T follicular helper cell (primary cell): ENCODE data around the gene HAPSTR1.
"Not testable (repeated sequence)": the region's sequence is repeated elsewhere in the genome, so short reads cannot be mapped to it uniquely, and the experiment has no call there.

Experiments used
- DNase-seq: peaks from one replicate; pipeline ENCODE4 v3.0.0-alpha.2; 2020; ENCODE audit warnings: low read depth

Gene HAPSTR1

GRCh38 chr16:9072806-9073341 lies 18.6 kb upstream of the HAPSTR1 start:
- DNase-seq, result no peak

- no peak for DNase-seq
These were observed 16.0 kb upstream of the HAPSTR1 start for GRCh38 chr16:9075299-9076071.

GRCh38 chr16:9077091-9077809 lies 14.2 kb upstream of the HAPSTR1 start:
- no peak for DNase-seq

GRCh38 chr16:9078467-9079429 lies 12.7 kb upstream of the HAPSTR1 start:
- DNase-seq, result peak; percentile 5

GRCh38 chr16:9079430-9079812 lies 12.0 kb upstream of the HAPSTR1 start:
- no peak for DNase-seq

- no peak for DNase-seq
These were observed 10.3 kb upstream of the HAPSTR1 start for GRCh38 chr16:9081158-9081557.

GRCh38 chr16:9081843-9082242 lies 9.6 kb upstream of the HAPSTR1 start:
- no peak for DNase-seq

- no peak for DNase-seq
These were observed 9.0 kb upstream of the HAPSTR1 start for GRCh38 chr16:9082422-9082821.

- not testable (repeated sequence) for DNase-seq
These were observed 3.7 kb upstream of the HAPSTR1 start for GRCh38 chr16:9087733-9088132.

- no peak for DNase-seq
These were observed 2.6 kb upstream of the HAPSTR1 start for GRCh38 chr16:9088848-9089247.

GRCh38 chr16:9089660-9090059 lies 1.8 kb upstream of the HAPSTR1 start:
- DNase-seq, result no peak

GRCh38 chr16:9090101-9090959 lies 1.1 kb upstream of the HAPSTR1 start:
- DNase-seq, result peak; percentile 18

- peak; percentile 26 for DNase-seq
These were observed 430 bp downstream of the HAPSTR1 start for GRCh38 chr16:9091867-9092281.

GRCh38 chr16:9092282-9092977 lies 986 bp downstream of the HAPSTR1 start:
- peak; percentile 48 for DNase-seq

- DNase-seq, result peak; percentile 10
These were observed 1.5 kb downstream of the HAPSTR1 start for GRCh38 chr16:9092978-9093344.

GRCh38 chr16:9094011-9094846 lies 2.8 kb downstream of the HAPSTR1 start:
- no peak for DNase-seq

GRCh38 chr16:9095171-9095570 lies 3.7 kb downstream of the HAPSTR1 start:
- no peak for DNase-seq

- no peak for DNase-seq
These were observed 4.4 kb downstream of the HAPSTR1 start for GRCh38 chr16:9095656-9096397.
